ENCODE measurements around the gene SNTA1.
A peak's percentile ranks its signal among the peaks of the same experiment; 100 is the strongest.

GRCh38 chr20:33387177-33387576 lies 56.4 kb downstream of the SNTA1 start:
- TF ChIP-seq PHF20 (CRISPR knock-in tag; IDR thresholded peaks at IDR 0.05), result no peak
- TF ChIP-seq ETS1 (CRISPR knock-in tag; IDR thresholded peaks at IDR 0.05), result no peak
- no peak for TF ChIP-seq ZSCAN5A (CRISPR knock-in tag; IDR thresholded peaks at IDR 0.05; ENCODE audit: borderline replicate concordance)
- no peak for TF ChIP-seq HNRNPLL (IDR thresholded peaks at IDR 0.05; ENCODE audit: low read depth, low read length, poor library complexity, severe bottlenecking)
- no peak for TF ChIP-seq ZNF24 (IDR thresholded peaks at IDR 0.05)
- no peak for TF ChIP-seq ELK4 (CRISPR knock-in tag; IDR thresholded peaks at IDR 0.05; ENCODE audit: borderline replicate concordance)
- TF ChIP-seq SRF (IDR thresholded peaks at IDR 0.05; ENCODE audit: low read depth, low read length), result no peak
- peak; percentile 11; the same call in 1 of the 2 replicates for TF ChIP-seq CREB1 (IDR thresholded peaks at IDR 0.05)
- TF ChIP-seq CREB1 (CRISPR knock-in tag; IDR thresholded peaks at IDR 0.05), result no peak
- TF ChIP-seq ZNF383 (CRISPR knock-in tag; IDR thresholded peaks at IDR 0.05; ENCODE audit: borderline replicate concordance), result no peak
- no peak for TF ChIP-seq CEBPB (IDR thresholded peaks at IDR 0.05; ENCODE audit: borderline replicate concordance, low read depth, low read length)
- no peak for TF ChIP-seq ZNF496 (CRISPR knock-in tag; IDR thresholded peaks at IDR 0.05; ENCODE audit: insufficient replicate concordance)
- TF ChIP-seq HOXD1 (CRISPR knock-in tag; IDR thresholded peaks at IDR 0.05), result no peak
- TF ChIP-seq, protein P1, sequence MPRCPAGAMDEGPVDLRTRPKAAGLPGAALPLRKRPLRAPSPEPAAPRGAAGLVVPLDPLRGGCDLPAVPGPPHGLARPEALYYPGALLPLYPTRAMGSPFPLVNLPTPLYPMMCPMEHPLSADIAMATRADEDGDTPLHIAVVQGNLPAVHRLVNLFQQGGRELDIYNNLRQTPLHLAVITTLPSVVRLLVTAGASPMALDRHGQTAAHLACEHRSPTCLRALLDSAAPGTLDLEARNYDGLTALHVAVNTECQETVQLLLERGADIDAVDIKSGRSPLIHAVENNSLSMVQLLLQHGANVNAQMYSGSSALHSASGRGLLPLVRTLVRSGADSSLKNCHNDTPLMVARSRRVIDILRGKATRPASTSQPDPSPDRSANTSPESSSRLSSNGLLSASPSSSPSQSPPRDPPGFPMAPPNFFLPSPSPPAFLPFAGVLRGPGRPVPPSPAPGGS (CRISPR knock-in tag; IDR thresholded peaks at IDR 0.05), result no peak
- TF ChIP-seq, protein P2, sequence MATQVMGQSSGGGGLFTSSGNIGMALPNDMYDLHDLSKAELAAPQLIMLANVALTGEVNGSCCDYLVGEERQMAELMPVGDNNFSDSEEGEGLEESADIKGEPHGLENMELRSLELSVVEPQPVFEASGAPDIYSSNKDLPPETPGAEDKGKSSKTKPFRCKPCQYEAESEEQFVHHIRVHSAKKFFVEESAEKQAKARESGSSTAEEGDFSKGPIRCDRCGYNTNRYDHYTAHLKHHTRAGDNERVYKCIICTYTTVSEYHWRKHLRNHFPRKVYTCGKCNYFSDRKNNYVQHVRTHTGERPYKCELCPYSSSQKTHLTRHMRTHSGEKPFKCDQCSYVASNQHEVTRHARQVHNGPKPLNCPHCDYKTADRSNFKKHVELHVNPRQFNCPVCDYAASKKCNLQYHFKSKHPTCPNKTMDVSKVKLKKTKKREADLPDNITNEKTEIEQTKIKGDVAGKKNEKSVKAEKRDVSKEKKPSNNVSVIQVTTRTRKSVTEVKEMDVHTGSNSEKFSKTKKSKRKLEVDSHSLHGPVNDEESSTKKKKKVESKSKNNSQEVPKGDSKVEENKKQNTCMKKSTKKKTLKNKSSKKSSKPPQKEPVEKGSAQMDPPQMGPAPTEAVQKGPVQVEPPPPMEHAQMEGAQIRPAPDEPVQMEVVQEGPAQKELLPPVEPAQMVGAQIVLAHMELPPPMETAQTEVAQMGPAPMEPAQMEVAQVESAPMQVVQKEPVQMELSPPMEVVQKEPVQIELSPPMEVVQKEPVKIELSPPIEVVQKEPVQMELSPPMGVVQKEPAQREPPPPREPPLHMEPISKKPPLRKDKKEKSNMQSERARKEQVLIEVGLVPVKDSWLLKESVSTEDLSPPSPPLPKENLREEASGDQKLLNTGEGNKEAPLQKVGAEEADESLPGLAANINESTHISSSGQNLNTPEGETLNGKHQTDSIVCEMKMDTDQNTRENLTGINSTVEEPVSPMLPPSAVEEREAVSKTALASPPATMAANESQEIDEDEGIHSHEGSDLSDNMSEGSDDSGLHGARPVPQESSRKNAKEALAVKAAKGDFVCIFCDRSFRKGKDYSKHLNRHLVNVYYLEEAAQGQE (IDR thresholded peaks at IDR 0.05; ENCODE audit: borderline replicate concordance in 1 of 2, low read depth in 1 of 2, low read length in 2 of 2), result no peak
